ENCODE data around the gene ANKRD33.

The ANKRD33 gene

GRCh38 chr12:51846271-51846691, 41.6 kb upstream of the ANKRD33 start:
- H3K4me3 ChIP-seq (ENCODE audit: low read depth, low read length), result no peak overlapping the region
- no peak for TF ChIP-seq CTCF (IDR thresholded peaks at IDR 0.05; ENCODE audit: low read depth, low read length)

- peak overlapping the region; percentile 52 for H3K4me3 ChIP-seq (ENCODE audit: low read depth, low read length)
- TF ChIP-seq CTCF (IDR thresholded peaks at IDR 0.05; ENCODE audit: low read depth, low read length), result no peak
Observed at GRCh38 chr12:51846911-51847642, 40.8 kb upstream of the ANKRD33 start.

GRCh38 chr12:51847643-51848325, 40.1 kb upstream of the ANKRD33 start:
- H3K4me3 ChIP-seq (ENCODE audit: low read depth, low read length), result peak overlapping the region; percentile 52
- TF ChIP-seq CTCF (IDR thresholded peaks at IDR 0.05; ENCODE audit: low read depth, low read length), result no peak

- H3K4me3 ChIP-seq (ENCODE audit: low read depth, low read length), result peak within 1 kb of the TSS; percentile 52
- TF ChIP-seq CTCF (IDR thresholded peaks at IDR 0.05; ENCODE audit: low read depth, low read length), result no peak
Observed at GRCh38 chr12:51848326-51848727, 39.6 kb upstream of the ANKRD33 start, which contains the start of gene FIGNL2. FIGNL2 (minus strand) TSS chr12:51848718; CDS start chr12:51822413, 26,305 bp downstream.

- no peak for TF ChIP-seq CTCF (IDR thresholded peaks at IDR 0.05; ENCODE audit: low read depth, low read length)
- no peak overlapping the region for H3K4me3 ChIP-seq (ENCODE audit: low read depth, low read length)
Observed at GRCh38 chr12:51848841-51849735, 38.8 kb upstream of the ANKRD33 start.

- no peak overlapping the region for H3K4me3 ChIP-seq (ENCODE audit: low read depth, low read length)
- no peak for TF ChIP-seq CTCF (IDR thresholded peaks at IDR 0.05; ENCODE audit: low read depth, low read length)
Observed at GRCh38 chr12:51850081-51850964, 37.6 kb upstream of the ANKRD33 start.
